AG04449 (cell line): ENCODE data around the gene NRCAM.

Experiments
- CTCF ChIA-PET: fragments of 350-600 bp; formaldehyde crosslinking; extraction: SDS; loops from one replicate; lab custom pipeline; 2021; ENCODE audit warnings: antibody characterized with exemption; lab: Yijun Ruan, JAX
- POLR2A ChIA-PET: fragments of 400-600, 350-600 bp; formaldehyde crosslinking; extraction: SDS; loops from one replicate; lab custom pipeline; 2020; ENCODE audit warnings: antibody characterized with exemption, inconsistent platforms; lab: Yijun Ruan, JAX
- DNase-seq: peaks from one replicate; pipeline ENCODE4 v3.0.0-alpha.2; 2010; ENCODE audit warnings: low read depth, low spot score
- H3K4me3 ChIP-seq: 2 replicates; pipeline ENCODE4 v1.5.1; 2011; ENCODE audit warnings: low read depth, mild to moderate bottlenecking, control low read depth, low read length
- TF ChIP-seq, protein P1 (sequence below): IDR thresholded peaks from one replicate; pipeline ENCODE4 v1.5.1; 2011; ENCODE audit warnings: mild to moderate bottlenecking, moderate library complexity, low read length, control low read depth, inconsistent platforms; ENCODE audit not compliant: insufficient read depth; ENCODE audit errors: missing control alignments

Gene NRCAM

DNA sequence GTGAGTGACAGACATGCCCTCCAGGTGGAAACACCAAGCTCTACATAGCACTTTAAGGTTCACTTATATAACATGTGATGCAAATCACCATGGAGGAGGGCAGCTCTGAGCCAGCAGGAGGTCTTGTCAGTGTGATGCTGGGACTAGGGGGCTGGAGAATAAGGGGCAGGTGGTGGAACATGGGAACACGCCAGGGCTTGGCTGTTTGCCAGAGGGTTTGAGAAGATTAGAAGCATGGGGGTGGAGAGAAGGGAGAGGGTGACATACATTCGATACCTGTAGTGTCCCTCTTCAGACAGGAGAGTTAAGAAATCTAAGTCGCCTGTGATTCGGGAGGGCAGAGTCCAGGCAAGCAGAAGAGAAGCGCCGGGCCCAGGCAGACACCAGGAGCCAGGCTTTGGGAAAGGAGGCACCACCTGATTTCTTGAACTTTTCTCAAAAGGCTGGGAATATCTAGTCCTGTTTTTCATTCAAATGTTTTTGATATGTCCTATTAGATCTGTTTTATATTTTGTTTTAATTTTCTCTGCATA is 309.1 kb downstream of the NRCAM start:
- H3K4me3 ChIP-seq: no peak overlapping the region
- ChIA-PET POLR2A (no interaction called here), CTCF (interaction anchor here (0.6 to 3.4 kb wide), 23 partner anchors 9 to 683 kb away, joined by 3 to 60 read pairs (median 9); partner anchors contain the start of genes CBLL1 and LAMB4)
- TF ChIP-seq, protein P1, sequence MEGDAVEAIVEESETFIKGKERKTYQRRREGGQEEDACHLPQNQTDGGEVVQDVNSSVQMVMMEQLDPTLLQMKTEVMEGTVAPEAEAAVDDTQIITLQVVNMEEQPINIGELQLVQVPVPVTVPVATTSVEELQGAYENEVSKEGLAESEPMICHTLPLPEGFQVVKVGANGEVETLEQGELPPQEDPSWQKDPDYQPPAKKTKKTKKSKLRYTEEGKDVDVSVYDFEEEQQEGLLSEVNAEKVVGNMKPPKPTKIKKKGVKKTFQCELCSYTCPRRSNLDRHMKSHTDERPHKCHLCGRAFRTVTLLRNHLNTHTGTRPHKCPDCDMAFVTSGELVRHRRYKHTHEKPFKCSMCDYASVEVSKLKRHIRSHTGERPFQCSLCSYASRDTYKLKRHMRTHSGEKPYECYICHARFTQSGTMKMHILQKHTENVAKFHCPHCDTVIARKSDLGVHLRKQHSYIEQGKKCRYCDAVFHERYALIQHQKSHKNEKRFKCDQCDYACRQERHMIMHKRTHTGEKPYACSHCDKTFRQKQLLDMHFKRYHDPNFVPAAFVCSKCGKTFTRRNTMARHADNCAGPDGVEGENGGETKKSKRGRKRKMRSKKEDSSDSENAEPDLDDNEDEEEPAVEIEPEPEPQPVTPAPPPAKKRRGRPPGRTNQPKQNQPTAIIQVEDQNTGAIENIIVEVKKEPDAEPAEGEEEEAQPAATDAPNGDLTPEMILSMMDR: no peak
- no peak for DNase-seq

DNA sequence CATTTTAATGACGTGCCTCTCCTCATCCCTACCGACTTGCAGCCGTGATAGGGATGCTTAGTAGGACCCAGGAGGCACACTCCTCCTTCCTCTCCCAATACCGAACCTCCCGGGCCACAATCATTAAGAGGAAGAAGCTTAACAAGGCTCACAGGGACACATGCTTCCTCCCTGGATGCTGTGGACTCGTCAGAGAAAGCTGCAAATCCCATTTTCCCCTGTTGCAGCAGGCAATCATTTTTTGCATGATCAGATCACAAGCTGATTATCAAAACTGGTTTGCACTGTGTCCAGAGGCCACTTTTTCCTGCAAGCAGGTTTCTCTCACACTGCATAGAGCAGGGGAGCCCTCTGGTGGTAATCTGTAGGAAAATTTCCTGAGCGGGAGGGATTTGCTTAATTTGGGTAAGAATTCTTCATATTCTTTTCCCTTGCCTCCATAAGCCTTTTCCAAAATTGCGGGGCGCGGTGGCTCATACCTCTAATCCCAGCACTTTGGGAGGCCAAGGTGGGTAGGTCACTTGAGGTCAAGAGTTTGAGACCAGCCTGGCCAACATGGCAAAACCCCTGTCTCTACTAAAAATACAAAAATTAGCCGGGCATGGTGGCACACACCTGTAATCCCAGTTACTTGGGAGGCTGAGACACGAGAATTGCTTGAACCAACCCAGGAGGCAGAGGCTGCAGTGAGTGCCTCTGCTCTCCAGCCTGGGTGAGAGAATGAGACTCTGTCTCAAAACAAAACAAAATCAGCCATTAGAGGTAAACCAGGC is 310.0 kb downstream of the NRCAM start:
- POLR2A ChIA-PET: no interaction called here
- CTCF ChIA-PET: interaction anchor here (0.6 to 3.4 kb wide), 68 partner anchors 8 to 682 kb away, joined by 3 to 60 read pairs (median 5); partner anchors contain the start of genes CBLL1, DLD and LAMB4
- peak; percentile 42 for DNase-seq
- TF ChIP-seq, protein P1: peak; percentile 79
- peak overlapping the region; percentile 42 for H3K4me3 ChIP-seq

DNA sequence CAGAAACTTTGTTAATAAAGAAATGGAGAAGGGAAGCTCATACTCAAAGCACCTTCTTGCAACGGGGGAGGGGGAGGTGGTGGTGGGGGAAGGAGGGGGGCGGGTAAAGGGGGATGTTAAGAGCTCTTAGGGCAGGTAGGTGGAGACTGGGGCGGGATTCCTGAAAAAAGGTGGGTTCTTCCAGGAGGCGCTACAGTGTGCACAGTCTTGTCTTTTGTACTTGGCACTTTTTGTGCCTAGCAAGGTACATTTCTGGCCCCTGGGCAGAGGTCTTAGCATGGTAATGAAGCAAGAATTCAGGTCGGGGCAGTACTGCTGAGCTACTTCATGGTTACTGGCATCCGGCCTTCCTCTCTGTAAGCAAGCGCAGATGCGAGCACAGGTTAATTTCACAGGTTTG is 310.8 kb downstream of the NRCAM start:
- TF ChIP-seq, protein P1: no peak
- no peak overlapping the region for H3K4me3 ChIP-seq
- ChIA-PET POLR2A (no interaction called here), CTCF (interaction anchor here (0.7 to 3.4 kb wide), 55 partner anchors 8 to 422 kb away, joined by 3 to 60 read pairs (median 5); partner anchors contain the start of genes CBLL1, DLD and LAMB4)
- DNase-seq: no peak

DNA sequence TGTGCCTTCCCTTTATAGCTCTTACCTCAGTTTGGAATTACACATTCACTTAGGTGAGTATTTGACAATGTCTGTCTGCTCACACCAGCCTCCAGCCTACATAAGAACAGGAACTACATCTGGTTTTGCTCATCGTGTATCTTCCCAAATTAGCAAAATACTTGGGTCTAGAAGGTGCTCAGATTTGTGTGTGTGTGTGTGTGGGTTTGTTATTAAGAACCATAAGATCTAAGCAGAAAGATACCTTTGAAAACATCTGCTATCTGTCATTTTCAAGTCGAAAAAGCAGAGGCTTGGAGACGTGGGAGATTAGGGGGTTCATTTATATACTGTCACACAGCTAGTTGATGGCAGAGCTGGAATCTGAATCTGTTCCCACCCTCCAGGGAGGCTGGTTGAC is 311.3 kb downstream of the NRCAM start:
- no peak for DNase-seq
- H3K4me3 ChIP-seq: no peak overlapping the region
- POLR2A ChIA-PET: no interaction called here
- TF ChIP-seq, protein P1: no peak
- CTCF ChIA-PET: interaction anchor here (0.8 to 3.4 kb wide), 28 partner anchors 9 to 417 kb away, joined by 3 to 60 read pairs (median 6); partner anchors contain the start of genes CBLL1 and LAMB4

DNA sequence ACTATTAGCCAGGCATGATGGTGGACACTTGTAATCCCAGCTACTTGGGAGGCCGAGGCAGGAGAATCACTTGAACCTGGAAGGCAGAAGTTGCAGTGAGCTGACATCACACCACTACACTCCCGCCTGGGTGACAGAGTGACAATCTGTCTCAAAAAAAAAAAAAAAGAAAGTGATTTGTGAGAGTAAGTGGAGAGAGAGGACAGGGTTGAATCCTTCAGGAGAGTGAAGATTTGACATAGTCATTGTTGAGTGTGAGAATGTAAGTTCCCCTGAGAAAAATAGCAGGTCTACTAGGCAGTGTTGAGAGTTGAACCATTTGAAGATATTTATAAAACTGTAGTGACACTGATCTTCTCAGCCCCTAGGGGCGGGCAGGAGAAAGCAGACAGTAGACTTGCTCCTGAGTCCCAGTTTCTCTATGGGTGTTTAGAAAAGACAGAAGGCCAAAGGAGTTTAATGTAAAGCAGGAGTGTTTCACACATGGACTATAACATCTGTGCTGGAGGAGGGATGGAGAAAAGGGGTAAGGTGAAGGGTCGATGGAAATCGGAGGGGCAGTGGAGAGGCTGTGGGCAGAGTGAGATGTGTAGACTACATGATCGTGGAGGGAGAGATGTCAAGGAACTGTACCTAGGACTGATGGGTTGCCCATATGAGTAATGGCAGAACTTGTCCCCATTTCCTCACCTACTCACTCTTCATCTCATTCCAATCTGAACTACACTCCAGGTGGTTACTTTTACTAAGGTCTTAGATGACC is 312.4 kb downstream of the NRCAM start:
- H3K4me3 ChIP-seq: no peak overlapping the region
- TF ChIP-seq, protein P1: no peak
- ChIA-PET CTCF (interaction anchor here (0.8 to 3.4 kb wide), 11 partner anchors 8 to 401 kb away, joined by 3 to 60 read pairs (median 6); partner anchors contain the start of genes CBLL1 and LAMB4), POLR2A (no interaction called here)
- DNase-seq: no peak
